Breast epithelium (tissue), 4 donors: ENCODE data around the gene PTPN14. TPM values are rescaled to one million over a fixed set of nuclear protein-coding genes. Genes with fewer than 3 reads are reported as not detected.

Experiments used
- DNase-seq, 2 donors: peaks; one replicate each; pipeline ENCODE4 v3.0.0-alpha.2; 2019; ENCODE audit warnings: low spot score in 2 of 2
- H3K27ac ChIP-seq, 2 donors: fragments of 200-600 bp; sonication (generic) in 1 of 2; one replicate each; pipeline ENCODE4 v1.5.1; 2016 to 2019; ENCODE audit warnings: mild to moderate bottlenecking in 1 of 2
- H3K27me3 ChIP-seq, 2 donors: fragments of 200-600 bp; sonication (generic) in 1 of 2; one replicate each; pipeline versions ENCODE4 v1.5.1 to v1.6.0; 2017 to 2019; ENCODE audit warnings: control low read depth in 1 of 2, mild to moderate bottlenecking in 1 of 2
- H3K36me3 ChIP-seq: fragments of 200-600 bp; one replicate; pipeline ENCODE4 v1.5.1; 2019
- H3K4me1 ChIP-seq, 2 donors: fragments of 200-600 bp; sonication (generic); one replicate each; pipeline ENCODE4 v1.5.1; 2016 to 2019; ENCODE audit warnings: control low read depth in 1 of 2
- H3K4me3 ChIP-seq, 3 donors: fragments of 200-600 bp; sonication (generic); 1 replicate in 2 of 3; 2 replicates in 1 of 3; pipeline ENCODE4 v1.5.1; 2016 to 2019; ENCODE audit warnings: mild to moderate bottlenecking in 3 of 3, moderate library complexity in 2 of 3
- H3K9me3 ChIP-seq, 2 donors: fragments of 200-600 bp; sonication (generic) in 1 of 2; one replicate each; pipeline ENCODE4 v1.5.1; 2016 to 2019; ENCODE audit warnings: control low read depth in 1 of 2
- CTCF ChIP-seq, 3 donors: fragments of 450-650 bp; IDR thresholded peaks; one replicate each; pipeline ENCODE4 v1.5.1; 2016 to 2017; ENCODE audit warnings: antibody characterized with exemption in 3 of 3, mild to moderate bottlenecking in 3 of 3, moderate library complexity in 3 of 3
- POLR2A ChIP-seq: fragments of 450-650 bp; IDR thresholded peaks from one replicate; pipeline ENCODE4 v1.6.1; 2016; ENCODE audit warnings: antibody characterized with exemption, mild to moderate bottlenecking, moderate library complexity
- POLR2AphosphoS5 ChIP-seq, 3 donors: sonication (generic); formaldehyde crosslinking; IDR thresholded peaks; one replicate each; pipeline ENCODE4 v1.6.1; 2017; ENCODE audit warnings: antibody characterized with exemption in 3 of 3
- intact Hi-C: fragments of 100-400 bp; cut with DNase I; formaldehyde crosslinking; loops from one replicate; pipeline ENCODE4 v1.15.1; 2023; ENCODE audit warnings: low total_unique reads
- total RNA-seq, 3 donors: library from RNA; depleted of rRNA; stranded (reverse); fragments of >200 nt; gene quantifications; one replicate each; pipeline ENCODE4 v1.1.0, GENCODE V29; 2016

Gene PTPN14
- total RNA-seq, 3 donors from 2014 or later, result 30.4 to 57.4 (median 49.5) TPM

DNA sequence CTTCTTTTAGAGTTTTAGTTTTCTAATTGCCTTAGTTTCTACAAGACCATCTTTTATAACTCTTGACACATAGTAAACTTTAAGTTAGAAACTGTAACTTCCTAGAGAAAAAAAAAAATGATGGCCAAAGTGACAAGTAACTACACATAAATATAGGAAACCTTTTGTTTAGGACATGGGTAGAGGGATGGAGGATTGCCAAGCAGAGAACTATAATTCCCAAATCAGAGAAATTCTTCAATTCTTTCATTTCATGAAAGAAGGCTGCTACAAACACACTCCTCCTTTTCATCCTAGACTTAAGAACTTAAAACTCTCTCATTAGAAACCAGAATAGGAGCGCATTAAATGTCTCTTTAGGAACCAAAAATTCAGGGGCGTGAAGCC lies 125.0 kb downstream of the PTPN14 start:
- H3K36me3 ChIP-seq, result no peaks in the 10 kb centered on the region
- DNase-seq, result no peak
- no peaks in the 10 kb centered on the region for H3K27me3 ChIP-seq
- no peaks in the 10 kb centered on the region for H3K4me1 ChIP-seq
- TF ChIP-seq POLR2A, result no peak
- TF ChIP-seq POLR2AphosphoS5 (IDR thresholded peaks at IDR 0.05), result no peak
- no peak for TF ChIP-seq CTCF (IDR thresholded peaks at IDR 0.05)
- intact Hi-C loops, result no loop called here
- H3K4me3 ChIP-seq, result no peak overlapping the region
- H3K9me3 ChIP-seq, result no peaks in the 10 kb centered on the region
- no peak overlapping the region for H3K27ac ChIP-seq

GRCh38 chr1:214425716-214426425 lies 125.5 kb downstream of the PTPN14 start:
- no peaks in the 10 kb centered on the region for H3K27me3 ChIP-seq
- TF ChIP-seq POLR2A (no peak), POLR2AphosphoS5 (IDR thresholded peaks at IDR 0.05) (no peak), CTCF (IDR thresholded peaks at IDR 0.05) (no peak)
- DNase-seq, result no peak
- no peaks in the 10 kb centered on the region for H3K9me3 ChIP-seq
- intact Hi-C loops, result no loop called here
- no peaks in the 10 kb centered on the region for H3K4me1 ChIP-seq
- no peak overlapping the region for H3K4me3 ChIP-seq
- no peak overlapping the region for H3K27ac ChIP-seq
- H3K36me3 ChIP-seq, result no peaks in the 10 kb centered on the region

- no peaks in the 10 kb centered on the region for H3K4me1 ChIP-seq
- no peaks in the 10 kb centered on the region for H3K36me3 ChIP-seq
- intact Hi-C loops, result no loop called here
- H3K4me3 ChIP-seq, result no peak overlapping the region
- TF ChIP-seq POLR2A (no peak), POLR2AphosphoS5 (IDR thresholded peaks at IDR 0.05) (no peak), CTCF (IDR thresholded peaks at IDR 0.05) (no peak)
- no peaks in the 10 kb centered on the region for H3K9me3 ChIP-seq
- no peak overlapping the region for H3K27ac ChIP-seq
- no peak for DNase-seq
- no peaks in the 10 kb centered on the region for H3K27me3 ChIP-seq
These were observed 126.3 kb downstream of the PTPN14 start for GRCh38 chr1:214425101-214425500.

- Histone ChIP-seq H3K27ac (no peak overlapping the region), H3K9me3 (no peaks in the 10 kb centered on the region), H3K27me3 (no peaks in the 10 kb centered on the region), H3K4me3 (no peak overlapping the region), H3K4me1 (no peaks in the 10 kb centered on the region), H3K36me3 (no peaks in the 10 kb centered on the region)
- no peak for DNase-seq
- no peak for TF ChIP-seq CTCF (IDR thresholded peaks at IDR 0.05)
- intact Hi-C loops, result no loop called here
These were observed 128.4 kb downstream of the PTPN14 start for GRCh38 chr1:214423045-214423444.

DNA sequence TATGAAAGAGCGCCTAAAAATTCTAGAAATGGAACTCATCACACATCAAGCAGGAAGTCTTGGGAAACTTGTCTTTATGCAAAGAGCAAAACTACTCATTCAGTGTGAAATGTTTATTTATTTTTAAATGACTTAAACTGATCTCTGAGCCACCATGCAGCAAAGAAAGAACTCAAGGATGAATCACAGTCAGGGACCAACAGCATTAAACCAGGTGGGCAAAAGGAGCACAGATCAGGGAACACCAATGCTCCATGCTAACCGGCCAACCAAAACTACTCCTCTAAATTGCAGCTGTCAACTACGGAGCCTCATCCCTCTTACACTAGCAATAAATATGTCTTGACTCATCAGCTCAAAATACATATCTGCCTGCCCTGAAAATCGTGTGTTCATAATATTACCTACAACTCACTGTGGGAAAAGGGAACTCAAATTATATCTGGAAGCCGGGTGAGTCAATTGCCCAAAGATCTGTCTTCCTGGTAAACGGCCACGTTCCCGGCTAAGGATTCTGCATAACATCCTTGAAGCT lies 129.2 kb downstream of the PTPN14 start:
- Histone ChIP-seq H3K36me3 (no peaks in the 10 kb centered on the region), H3K9me3 (no peaks in the 10 kb centered on the region), H3K4me1 (no peaks in the 10 kb centered on the region), H3K27ac (no peak overlapping the region), H3K4me3 (no peak overlapping the region), H3K27me3 (no peaks in the 10 kb centered on the region)
- no peak for DNase-seq
- TF ChIP-seq POLR2A (no peak), POLR2AphosphoS5 (IDR thresholded peaks at IDR 0.05) (no peak), CTCF (IDR thresholded peaks at IDR 0.05) (no peak)
- intact Hi-C loops, result no loop called here
